Stomach (tissue), 9 donors: ENCODE results near the gene SMARCA4. TPM values are rescaled to one million over a fixed set of nuclear protein-coding genes. Genes with fewer than 3 reads are reported as not detected.
"Not testable (repeated sequence)": the region's sequence is repeated elsewhere in the genome, so short reads cannot be mapped to it uniquely, and the experiment has no call there.

Source experiments
- DNase-seq, 2 donors: peaks; one replicate each; pipeline versions ENCODE4 v3.0.0 to v3.0.0-alpha.2; 2013 to 2019
- H3K27ac ChIP-seq, 5 donors: fragments of 200-600 bp in 4 of 5; sonication (generic) in 4 of 5; one replicate each; pipeline ENCODE4 v1.5.1; 2013 to 2019; ENCODE audit warnings: mild to moderate bottlenecking in 1 of 5, moderate library complexity in 1 of 5
- H3K27me3 ChIP-seq, 3 donors: fragments of 200-600 bp; sonication (generic); one replicate each; pipeline ENCODE4 v1.5.1; 2017 to 2019; ENCODE audit warnings: mixed run types in 1 of 3
- H3K36me3 ChIP-seq, 4 donors: fragments of 200-600 bp; sonication (generic); 1 replicate in 3 of 4; 2 replicates in 1 of 4; pipeline ENCODE4 v1.5.1; 2016 to 2019
- H3K4me1 ChIP-seq, 4 donors: fragments of 200-600 bp; sonication (generic); one replicate each; pipeline ENCODE4 v1.5.1; 2016 to 2019
- H3K4me3 ChIP-seq, 4 donors: fragments of 200-600 bp; sonication (generic) in 3 of 4; one replicate each; pipeline ENCODE4 v1.5.1; 2016 to 2019; ENCODE audit warnings: mild to moderate bottlenecking in 1 of 4
- H3K9me3 ChIP-seq, 4 donors: fragments of 200-600 bp; sonication (generic); one replicate each; pipeline ENCODE4 v1.5.1; 2016 to 2019
- CTCF ChIP-seq, 7 experiments: fragments of 450-650 bp in 4 of 7; fragments of 200-600 bp in 3 of 7; sonication (generic) in 3 of 7; IDR thresholded peaks; one replicate each; pipeline ENCODE4 v1.5.1; 2016 to 2019; ENCODE audit warnings: antibody characterized with exemption in 7 of 7, control low read depth in 2 of 7, mild to moderate bottlenecking in 1 of 7
- EP300 ChIP-seq: sonication (generic); formaldehyde crosslinking; IDR thresholded peaks from one replicate; pipeline ENCODE4 v1.6.1; 2017; ENCODE audit warnings: antibody characterized with exemption
- POLR2A ChIP-seq, 4 donors: fragments of 450-650 bp; IDR thresholded peaks; one replicate each; pipeline ENCODE4 v1.6.1; 2016; ENCODE audit warnings: antibody characterized with exemption in 4 of 4, control low read depth in 2 of 4, mild to moderate bottlenecking in 1 of 4, moderate library complexity in 1 of 4
- POLR2AphosphoS5 ChIP-seq, 3 donors: sonication (generic); formaldehyde crosslinking; IDR thresholded peaks; one replicate each; pipeline ENCODE4 v1.6.1; 2016; ENCODE audit warnings: antibody characterized with exemption in 3 of 3
- WGBS, 5 donors: extraction: QIAGEN DNeasy Blood & Tissue Kit in 3 of 5; methylation state at CpG; one replicate each; pipeline versions ENCODE4 v1.1.5 to v1.1.7; 2013 to 2018; 5-methylcytosine and 5-hydroxymethylcytosine counted together
- intact Hi-C: fragments of 100-400 bp; cut with DNase I; formaldehyde crosslinking; loops from one replicate; pipeline ENCODE4 v1.15.1; 2023; ENCODE audit warnings: low total_unique reads
- polyA plus RNA-seq, 3 donors: library from polyadenylated mRNA; stranded (reverse); fragments of 200-250 nt; gene quantifications; one replicate each; pipeline ENCODE4 v1.2.3, GENCODE V29; 2013
- total RNA-seq, 5 donors: library from RNA; depleted of rRNA; stranded (reverse); fragments of >200 nt; gene quantifications; one replicate each; pipeline versions ENCODE4 v1.1.0 to v1.2.3, GENCODE V29; 2014 to 2016
- donor health status: healthy with polysubstance abuse.
- donor health status: Bipolar disorder and iron deficiency.
- donor health status: healthy.

Gene SMARCA4
- total and polyA plus RNA-seq, 8 donors: 28.6 to 158 (median 60.9) TPM

- intact Hi-C loops: no loop called here
- H3K27me3 ChIP-seq: no peaks in the 10 kb centered on the region
- no peak for DNase-seq
- H3K4me1 ChIP-seq: peaks cover 25 to 80% (median 28%) of the 10 kb centered on the region in 4 donors
- no peaks in the 10 kb centered on the region for H3K9me3 ChIP-seq
- H3K36me3 ChIP-seq: peaks cover 29 to 78% (median 44%) of the 10 kb centered on the region in 4 donors
- H3K27ac ChIP-seq: no peak overlapping the region
- WGBS, 5 donors: 81 to 99% (median 87%) methylated on average over 3 of the region's 3 CpGs
- no peak for TF ChIP-seq POLR2AphosphoS5 (IDR thresholded peaks at IDR 0.05)
- no peak overlapping the region for H3K4me3 ChIP-seq
Observed at GRCh38 chr19:11098861-11099260, 138.0 kb downstream of the SMARCA4 start.

- Histone ChIP-seq H3K4me3 (no peak overlapping the region), H3K9me3 (no peaks in the 10 kb centered on the region), H3K4me1 (peaks cover 13 to 68% (median 18%) of the 10 kb centered on the region in 4 donors), H3K36me3 (peaks cover 31 to 83% (median 54%) of the 10 kb centered on the region in 4 donors), H3K27ac (peak overlapping the region in 4 of 5 donors; percentile 11 to 31 (median 24)), H3K27me3 (no peaks in the 10 kb centered on the region)
- WGBS, 5 donors: 72 to 82% (median 80%) methylated on average over 12 of the region's 12 CpGs
- no peak for TF ChIP-seq POLR2A (IDR thresholded peaks at IDR 0.05)
- TF ChIP-seq POLR2AphosphoS5 (IDR thresholded peaks at IDR 0.05): no peak
- no peak for TF ChIP-seq EP300
- no peak for TF ChIP-seq CTCF (IDR thresholded peaks at IDR 0.05)
- intact Hi-C loops: no loop called here
- no peak for DNase-seq
Observed at GRCh38 chr19:11100049-11100448, 139.2 kb downstream of the SMARCA4 start.

- Histone ChIP-seq H3K27me3 (no peaks in the 10 kb centered on the region), H3K27ac (no peak overlapping the region), H3K4me3 (no peak overlapping the region), H3K36me3 (peaks cover 41 to 88% (median 64%) of the 10 kb centered on the region in 4 donors), H3K4me1 (peaks cover 4 to 58% (median 12%) of the 10 kb centered on the region in 4 donors), H3K9me3 (no peaks in the 10 kb centered on the region)
- WGBS, 5 donors: 89 to 93% (median 93%) methylated on average over 5 of the region's 5 CpGs
- intact Hi-C loops: no loop called here
- no peak for DNase-seq
- no peak for TF ChIP-seq EP300
Observed at GRCh38 chr19:11101057-11101456, 140.2 kb downstream of the SMARCA4 start.

GRCh38 chr19:11102944-11103343, 142.1 kb downstream of the SMARCA4 start:
- intact Hi-C loops: no loop called here

GRCh38 chr19:11103667-11104066, 142.8 kb downstream of the SMARCA4 start:
- peaks cover 65 to 97% (median 90%) of the 10 kb centered on the region in 4 donors for H3K36me3 ChIP-seq
- H3K4me3 ChIP-seq, DNase-seq, intact Hi-C loops, H3K9me3 ChIP-seq, H3K27me3 ChIP-seq: not testable (repeated sequence)
- peak overlapping the region in 3 of 5 donors; percentile 24 to 65 (median 51) for H3K27ac ChIP-seq
- peaks cover 0 to 40% (median 8%) of the 10 kb centered on the region in 4 donors for H3K4me1 ChIP-seq
- 62 to 80% (median 74%) methylated on average over 10 of the region's 10 CpGs for WGBS, 5 donors

More at GRCh38 chr19:11102944-11103343, 142.1 kb downstream of the SMARCA4 start:
- Histone ChIP-seq H3K4me1 (peaks cover 0 to 40% (median 8%) of the 10 kb centered on the region in 4 donors), H3K9me3 (no peaks in the 10 kb centered on the region), H3K4me3 (no peak overlapping the region), H3K27me3 (no peaks in the 10 kb centered on the region), H3K36me3 (peaks cover 60 to 90% (median 83%) of the 10 kb centered on the region in 4 donors), H3K27ac (peak overlapping the region; percentile 2 to 65 (median 24))
- TF ChIP-seq POLR2AphosphoS5 (IDR thresholded peaks at IDR 0.05) (peak in 1 of 3 donors; percentile 19), EP300 (no peak), CTCF (IDR thresholded peaks at IDR 0.05) (no peak)
- peak in 1 of 2 donors; percentile 49 for DNase-seq
- whole genome bisulfite sequencing, 5 donors: 37 to 80% (median 53%) methylated on average over 13 to 16 of the region's 16 CpGs

- Histone ChIP-seq H3K27me3 (no peaks in the 10 kb centered on the region), H3K36me3 (peaks cover 77 to 100% (median 100%) of the 10 kb centered on the region in 4 donors), H3K27ac (peak overlapping the region in 1 of 5 donors; percentile 13), H3K9me3 (no peaks in the 10 kb centered on the region), H3K4me3 (no peak overlapping the region), H3K4me1 (peaks cover 0 to 29% (median 8%) of the 10 kb centered on the region in 4 donors)
- DNase-seq: no peak
- no peak for TF ChIP-seq POLR2AphosphoS5 (IDR thresholded peaks at IDR 0.05)
- TF ChIP-seq CTCF (IDR thresholded peaks at IDR 0.05): no peak
- no peak for TF ChIP-seq POLR2A (IDR thresholded peaks at IDR 0.05)
- no peak for TF ChIP-seq EP300
- intact Hi-C loops: no loop called here
- 81 to 92% (median 89%) methylated on average over 19 to 36 of the region's 36 CpGs for WGBS, 5 donors
Observed at GRCh38 chr19:11105014-11105636, 144.3 kb downstream of the SMARCA4 start.
